SK-N-MC (cell line): ENCODE measurements around the gene GRAP2.
"Not testable (repeated sequence)": the region's sequence is repeated elsewhere in the genome, so short reads cannot be mapped to it uniquely, and the experiment has no call there.

Experiments used
- DNase-seq: peaks from one replicate; pipeline ENCODE4 v3.0.0-alpha.2; 2011; ENCODE audit warnings: low read depth, low spot score
- H3K27ac ChIP-seq: fragments of 200-600 bp; sonication (generic); 2 replicates; pipeline ENCODE4 v1.5.1; 2016; ENCODE audit warnings: mixed run types
- H3K36me3 ChIP-seq: fragments of 200-600 bp; sonication (generic); 2 replicates; pipeline ENCODE4 v1.6.1; 2017; ENCODE audit warnings: antibody characterized with exemption, low read length, mixed read lengths; ENCODE audit not compliant: insufficient read depth
- H3K4me3 ChIP-seq: fragments of 200-600 bp; sonication (generic); 2 replicates; pipeline ENCODE4 v1.5.1; 2016
- H3K9ac ChIP-seq: fragments of 200-600 bp; sonication (generic); 2 replicates; pipeline ENCODE4 v1.8.0; 2017; ENCODE audit warnings: mixed run types, mixed read lengths; ENCODE audit not compliant: insufficient read length
- H3K9me3 ChIP-seq: fragments of 200-600 bp; sonication (generic); 2 replicates; pipeline ENCODE4 v1.6.1; 2017; ENCODE audit warnings: low read depth, mild to moderate bottlenecking, antibody characterized with exemption, low read length, moderate library complexity, mixed read lengths
- EZH2 ChIP-seq: fragments of 200-600 bp; sonication (generic); IDR thresholded peaks from one replicate; pipeline ENCODE4 v1.6.1; 2017; ENCODE audit warnings: antibody characterized with exemption
- FOXP2 ChIP-seq: optimal IDR thresholded peaks from 2 replicates; pipeline ENCODE3; 2011; ENCODE audit warnings: mild to moderate bottlenecking, moderate library complexity; ENCODE audit not compliant: insufficient read depth; ENCODE audit errors: extremely low read length, control extremely low read depth
- POLR2AphosphoS5 ChIP-seq: IDR thresholded peaks from 2 replicates; pipeline ENCODE4 v1.6.1; 2012; ENCODE audit warnings: mild to moderate bottlenecking, low read depth, low read length, borderline replicate concordance

Gene GRAP2

GRCh38 chr22:39900306-39901227 lies at the start of gene GRAP2:
Gene GRAP2, plus strand, starts transcription at chr22:39901084. Its CDS starts 46,023 bp downstream, at chr22:39947107.
- DNase-seq, result no peak
- H3K9me3 ChIP-seq, result no peaks in the 10 kb centered on the region
- H3K4me3 ChIP-seq, result no peak within 1 kb of the TSS
- no peak within 1 kb of the TSS for H3K27ac ChIP-seq
- no peak for TF ChIP-seq EZH2
- no peak for TF ChIP-seq FOXP2
- no peak for TF ChIP-seq POLR2AphosphoS5
- H3K36me3 ChIP-seq, result no peaks in the 10 kb centered on the region
- no peak within 1 kb of the TSS for H3K9ac ChIP-seq

DNA sequence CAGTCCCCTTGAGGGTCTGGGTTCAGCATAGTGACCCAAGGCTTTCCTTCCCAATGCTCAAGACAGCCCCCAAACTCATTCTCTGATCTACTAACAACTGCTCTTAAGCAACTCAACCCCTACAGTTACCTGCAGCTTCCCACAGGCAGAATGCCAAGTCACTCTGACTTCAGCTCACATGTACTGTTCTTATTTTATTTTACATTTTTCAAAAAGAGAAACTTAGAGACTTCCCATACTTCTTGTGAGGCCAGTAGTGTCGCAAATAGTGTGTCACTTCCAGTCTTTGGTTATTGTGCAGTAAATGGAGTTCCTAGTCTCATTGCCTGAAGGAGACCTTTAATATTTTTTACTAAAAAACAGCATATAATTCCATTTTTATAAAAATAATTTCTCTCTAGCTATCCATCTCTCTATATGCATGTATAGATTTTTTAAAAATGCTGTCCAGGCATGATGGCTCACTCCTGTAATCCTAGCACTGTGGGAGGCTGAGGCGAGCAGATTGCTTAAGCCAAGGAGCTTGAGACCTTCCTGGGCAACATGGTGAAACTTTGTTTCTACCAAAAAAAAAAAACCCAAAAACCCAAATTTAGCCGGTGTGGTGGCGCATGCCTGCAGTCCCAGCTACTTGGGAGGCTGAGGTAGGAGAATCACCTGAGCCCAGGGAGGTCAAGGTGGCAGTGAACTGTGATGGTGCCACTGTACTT lies 49.1 kb upstream of the GRAP2 start:
- Histone ChIP-seq H3K4me3 (no peak overlapping the region), H3K9me3 (no peaks in the 10 kb centered on the region), H3K36me3 (no peaks in the 10 kb centered on the region), H3K9ac (no peak overlapping the region), H3K27ac (no peak overlapping the region)
- no peak for TF ChIP-seq FOXP2
- no peak for DNase-seq

GRCh38 chr22:39852799-39853198 lies 48.1 kb upstream of the GRAP2 start:
- no peak for DNase-seq
- no peaks in the 10 kb centered on the region for H3K36me3 ChIP-seq
- no peaks in the 10 kb centered on the region for H3K9me3 ChIP-seq
- TF ChIP-seq FOXP2 (no peak), EZH2 (no peak), POLR2AphosphoS5 (no peak)
- H3K27ac ChIP-seq, result no peak overlapping the region
- no peak overlapping the region for H3K4me3 ChIP-seq
- H3K9ac ChIP-seq, result no peak overlapping the region

- no peak overlapping the region for H3K27ac ChIP-seq
- no peaks in the 10 kb centered on the region for H3K36me3 ChIP-seq
- no peak overlapping the region for H3K4me3 ChIP-seq
- H3K9ac ChIP-seq, result no peak overlapping the region
- DNase-seq, result no peak
- no peaks in the 10 kb centered on the region for H3K9me3 ChIP-seq
- no peak for TF ChIP-seq FOXP2
- TF ChIP-seq POLR2AphosphoS5, result no peak
- no peak for TF ChIP-seq EZH2
These were observed 44.3 kb upstream of the GRAP2 start for GRCh38 chr22:39856588-39856987.

GRCh38 chr22:39859903-39860588 lies 40.8 kb upstream of the GRAP2 start:
- Histone ChIP-seq H3K9ac (no peak overlapping the region), H3K36me3 (no peaks in the 10 kb centered on the region), H3K27ac (no peak overlapping the region), H3K4me3 (no peak overlapping the region), H3K9me3 (no peaks in the 10 kb centered on the region)
- TF ChIP-seq FOXP2, result no peak
- no peak for TF ChIP-seq POLR2AphosphoS5
- TF ChIP-seq EZH2, result no peak
- no peak for DNase-seq

DNA sequence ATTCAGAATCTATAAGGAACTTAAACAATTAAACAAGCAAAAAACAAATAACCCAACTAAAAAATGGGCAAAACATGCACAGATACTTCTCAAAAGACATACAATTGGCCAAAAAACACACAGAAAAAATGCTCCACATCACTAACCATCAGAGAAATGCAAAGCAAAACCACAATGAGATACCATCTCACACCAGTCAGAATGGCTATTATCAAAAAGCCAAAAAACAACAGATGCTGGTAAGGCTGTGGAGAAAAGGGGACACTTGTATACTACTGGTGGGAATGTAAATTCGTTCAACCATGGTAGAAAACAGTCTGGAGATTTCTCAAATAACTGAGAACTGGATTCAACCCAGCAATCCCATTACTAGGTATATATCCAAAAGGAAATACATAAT lies 32.1 kb upstream of the GRAP2 start:
- no peak for DNase-seq
- no peaks in the 10 kb centered on the region for H3K36me3 ChIP-seq
- H3K4me3 ChIP-seq, result no peak overlapping the region
- H3K27ac ChIP-seq, result no peak overlapping the region
- TF ChIP-seq FOXP2 (no peak), EZH2 (no peak), POLR2AphosphoS5 (no peak)
- no peaks in the 10 kb centered on the region for H3K9me3 ChIP-seq
- H3K9ac ChIP-seq, result no peak overlapping the region

DNA sequence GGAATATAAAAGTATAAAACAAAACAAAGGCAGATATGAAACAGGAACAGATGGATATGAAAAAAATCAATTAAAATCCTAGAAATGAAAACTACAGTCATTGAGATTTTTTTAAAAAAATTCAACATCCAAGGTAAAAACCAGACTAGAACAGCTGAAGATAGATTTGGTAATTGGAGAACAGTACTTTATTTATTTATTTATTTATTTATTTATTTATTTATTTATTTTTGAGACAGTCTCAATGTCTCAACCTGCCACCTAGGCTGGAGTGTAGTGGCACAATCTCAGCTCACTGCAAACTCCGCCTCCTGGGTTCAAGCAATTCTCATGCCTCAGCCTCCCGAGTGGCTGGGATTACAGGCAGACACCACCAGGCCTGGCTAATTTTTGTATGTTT lies 31.1 kb upstream of the GRAP2 start:
- H3K27ac ChIP-seq, result not testable (repeated sequence)

DNA sequence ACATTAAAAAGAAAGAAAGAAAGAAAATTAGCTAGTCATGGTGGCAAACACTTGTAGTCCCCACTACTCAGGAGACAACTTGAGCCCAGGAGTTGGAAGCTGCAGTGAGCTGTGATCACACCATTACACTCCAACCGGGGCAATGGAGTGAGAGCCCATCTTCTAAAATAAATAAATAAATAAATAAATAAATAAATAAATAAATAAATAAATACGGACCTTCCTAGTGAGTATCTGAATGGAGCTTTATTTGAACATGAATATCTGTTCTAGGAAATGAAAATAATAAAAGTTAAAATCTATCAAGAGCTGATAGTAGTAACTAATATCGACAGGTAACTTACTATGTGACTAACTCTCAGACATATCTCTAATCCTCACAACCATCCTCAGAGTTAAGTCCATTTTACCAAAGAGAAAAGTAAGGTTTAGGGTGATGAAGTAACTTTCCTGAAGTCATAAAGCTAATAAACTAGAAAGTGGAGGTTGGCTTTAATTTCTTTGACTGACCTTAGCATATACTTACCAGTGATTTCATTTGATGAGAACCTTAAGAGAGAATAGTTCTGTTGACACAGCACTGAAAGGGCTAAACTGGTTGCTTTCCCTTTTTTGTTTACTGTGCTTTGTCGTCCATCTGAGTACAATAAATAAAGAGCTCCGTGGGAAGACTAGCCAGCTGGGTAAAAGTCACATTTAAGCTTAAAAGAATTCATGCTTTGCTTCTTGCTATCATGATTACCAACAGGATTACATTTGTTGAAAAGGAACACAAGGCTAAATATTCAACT lies 29.7 kb upstream of the GRAP2 start:
- Histone ChIP-seq H3K9me3 (no peaks in the 10 kb centered on the region), H3K9ac (no peak overlapping the region), H3K36me3 (no peaks in the 10 kb centered on the region), H3K4me3 (no peak overlapping the region), H3K27ac (no peak overlapping the region)
- DNase-seq, result no peak
- TF ChIP-seq POLR2AphosphoS5 (no peak), EZH2 (no peak), FOXP2 (no peak)

More for the DNA sequence above, 31.1 kb upstream of the GRAP2 start:
- not testable (repeated sequence) for H3K4me3 ChIP-seq, H3K9ac ChIP-seq, H3K36me3 ChIP-seq, H3K9me3 ChIP-seq, DNase-seq
